Stimulated activated CD8-positive, alpha-beta memory T cell treated with anti-CD3 and anti-CD28 coated beads, Interleukin-4, amount 100 ng/mL, for 48 hours (primary cell): ENCODE measurements around the gene FASTKD3.

Experiments
- DNase-seq: peaks from one replicate; pipeline ENCODE4 v3.0.0-alpha.2; 2020

Gene FASTKD3

DNA sequence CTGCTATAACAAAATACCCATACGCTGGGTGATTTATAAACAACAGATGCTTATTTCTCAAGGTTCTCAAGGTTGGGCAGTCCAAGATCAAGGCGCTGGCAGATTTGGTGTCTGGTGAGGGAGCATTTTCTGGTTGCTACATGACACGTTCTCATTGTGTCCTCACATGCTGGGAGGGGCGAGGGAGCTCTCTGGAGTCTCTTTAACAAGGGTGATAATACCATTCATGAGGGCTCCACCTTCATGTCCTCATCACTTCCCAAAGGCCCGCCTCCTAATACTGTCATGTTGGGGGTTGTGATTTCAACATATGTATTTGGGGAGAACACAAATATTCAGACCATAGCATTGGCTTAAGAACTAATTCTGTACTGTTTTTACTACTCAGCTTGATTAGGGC is 22.5 kb downstream of the FASTKD3 start:
- no peak for DNase-seq

GRCh38 chr5:7845557-7845956 is 23.3 kb downstream of the FASTKD3 start:
- DNase-seq, result no peak

DNA sequence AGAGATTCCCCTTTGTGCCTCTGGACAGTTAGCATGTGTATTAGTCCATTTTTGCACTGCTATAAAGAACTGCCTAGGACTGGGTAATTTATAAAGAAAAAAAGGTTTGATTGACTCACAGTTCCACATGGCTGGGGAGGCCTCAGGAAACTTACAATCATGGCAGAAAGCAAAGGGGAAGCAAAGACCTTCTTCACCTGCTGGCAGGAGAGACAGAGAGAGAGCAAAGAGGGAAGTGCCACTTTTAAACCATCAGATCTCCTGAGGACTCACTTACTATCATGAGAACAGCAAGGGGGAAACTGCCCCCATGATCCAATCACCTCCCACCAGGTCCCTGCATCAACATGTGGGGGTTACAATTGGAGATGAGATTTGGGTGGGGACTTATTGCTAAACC is 23.9 kb downstream of the FASTKD3 start:
- DNase-seq, result no peak

GRCh38 chr5:7842531-7842930 is 26.3 kb downstream of the FASTKD3 start:
- no peak for DNase-seq

- DNase-seq, result no peak
Observed at GRCh38 chr5:7837403-7837802, 31.4 kb downstream of the FASTKD3 start.

DNA sequence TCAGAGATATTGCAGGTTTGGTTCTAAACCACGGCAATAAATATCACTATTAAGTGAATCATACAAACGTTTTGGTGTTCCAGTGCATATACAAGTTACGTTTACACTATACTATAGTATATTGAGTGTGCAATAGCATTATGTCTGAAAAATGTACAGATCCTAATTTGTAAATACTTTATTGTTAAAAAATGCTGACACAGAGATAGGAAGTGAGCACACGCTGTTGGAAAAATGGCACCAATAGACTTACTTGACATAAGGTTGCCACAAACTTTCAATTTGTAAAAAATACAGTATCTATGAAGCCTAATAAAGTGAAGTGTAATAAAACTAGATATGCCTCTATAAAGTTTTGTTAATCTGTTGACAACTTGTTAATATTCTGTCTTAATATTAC is 33.8 kb downstream of the FASTKD3 start:
- DNase-seq, result no peak

DNA sequence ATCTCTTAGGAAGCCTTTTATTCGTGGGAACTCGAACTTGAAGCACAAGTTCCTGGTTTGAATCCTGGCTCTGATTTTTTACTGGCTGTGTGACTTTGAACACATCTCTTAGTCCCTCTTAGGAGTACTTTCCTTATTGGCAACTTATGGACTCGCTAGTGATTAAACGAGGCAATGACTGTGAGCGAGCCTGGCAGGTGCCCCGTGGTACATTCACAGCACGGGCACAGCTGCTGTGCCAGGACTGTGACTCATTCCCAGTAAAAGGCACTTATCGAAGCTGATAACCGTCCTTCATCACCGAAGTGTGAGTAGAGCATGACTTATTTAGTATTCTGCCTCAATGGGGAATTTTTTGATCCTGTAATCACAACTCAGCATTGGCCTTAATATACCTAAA is 40.6 kb downstream of the FASTKD3 start:
- DNase-seq, result no peak

- DNase-seq, result no peak
Observed at GRCh38 chr5:7827610-7828009, 41.2 kb downstream of the FASTKD3 start.

DNA sequence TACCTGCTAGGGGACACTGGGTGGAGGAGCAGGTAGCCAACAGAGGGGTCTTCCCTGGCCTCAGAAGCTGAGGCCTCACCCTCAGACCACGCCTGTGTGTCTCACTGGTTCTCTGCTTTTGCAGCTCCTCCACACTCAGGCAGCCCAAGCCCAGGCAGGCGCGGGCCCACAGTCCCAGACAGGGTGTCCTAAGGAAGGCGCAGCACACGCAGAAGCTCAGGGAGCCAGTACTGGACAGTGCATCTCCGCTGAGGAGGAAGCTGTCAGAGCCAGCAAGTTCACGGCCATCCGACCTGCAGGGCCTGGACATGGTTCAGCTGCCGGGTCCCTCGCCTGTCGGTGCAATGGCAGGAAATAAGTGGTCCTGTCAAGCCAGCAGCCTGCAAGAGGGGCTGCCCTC is 43.2 kb downstream of the FASTKD3 start:
- DNase-seq, result no peak

DNA sequence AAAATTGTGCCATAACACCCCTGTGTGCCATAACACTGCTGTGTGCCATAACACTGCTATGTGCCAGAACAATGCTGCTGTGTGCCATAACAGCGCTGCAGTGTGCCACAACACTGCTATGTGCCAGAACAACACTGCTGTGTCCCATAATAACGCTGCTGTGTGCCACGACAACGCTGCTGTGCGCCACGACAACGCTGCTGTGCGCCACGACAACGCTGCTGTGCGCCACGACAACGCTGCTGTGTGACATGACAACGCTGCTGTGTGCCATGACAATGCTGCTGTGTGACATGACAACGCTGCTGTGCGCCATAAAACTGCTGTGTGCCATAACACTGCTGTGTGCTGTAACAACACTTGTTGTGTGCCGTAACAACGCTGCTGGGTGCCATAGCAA is 43.8 kb downstream of the FASTKD3 start:
- DNase-seq, result no peak

DNA sequence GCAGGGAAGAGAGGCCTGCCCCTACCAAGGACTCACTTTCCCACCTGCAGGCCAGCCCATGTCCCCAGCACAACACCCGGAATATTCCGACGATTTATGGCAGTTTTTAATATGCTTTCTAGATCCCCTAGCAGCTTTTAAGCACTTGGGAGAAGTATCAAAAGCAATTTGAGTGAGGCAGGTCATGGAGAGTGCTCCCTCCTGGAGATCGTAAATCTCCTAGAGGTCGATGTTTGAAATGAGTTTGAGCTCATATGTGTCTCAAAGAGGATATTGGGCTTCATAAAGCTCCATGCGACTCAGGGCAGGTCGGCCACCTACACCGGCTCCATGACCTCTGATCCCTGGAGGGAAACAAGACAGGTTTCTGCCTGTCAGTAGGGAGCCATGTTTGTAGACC is 45.2 kb downstream of the FASTKD3 start:
- DNase-seq, result no peak

DNA sequence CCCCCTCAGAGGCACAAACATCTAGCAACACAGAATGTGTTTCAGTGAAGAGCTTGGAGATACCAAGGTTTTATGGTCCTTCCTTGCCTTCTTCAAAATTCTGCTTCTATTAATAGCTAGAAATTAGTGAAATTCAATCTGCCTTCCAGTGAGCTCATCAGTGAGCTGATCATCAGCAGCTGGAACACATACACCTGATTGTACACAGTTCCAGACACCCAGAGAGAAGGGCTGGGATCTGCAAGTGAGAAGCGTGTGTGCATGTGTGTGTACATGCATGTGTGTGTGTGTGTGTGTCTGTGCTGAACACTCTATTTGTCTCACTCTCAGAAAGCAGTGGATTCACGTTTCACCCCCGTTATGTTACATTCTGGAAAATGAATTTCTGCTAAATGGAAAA is 46.4 kb downstream of the FASTKD3 start:
- no peak for DNase-seq

DNA sequence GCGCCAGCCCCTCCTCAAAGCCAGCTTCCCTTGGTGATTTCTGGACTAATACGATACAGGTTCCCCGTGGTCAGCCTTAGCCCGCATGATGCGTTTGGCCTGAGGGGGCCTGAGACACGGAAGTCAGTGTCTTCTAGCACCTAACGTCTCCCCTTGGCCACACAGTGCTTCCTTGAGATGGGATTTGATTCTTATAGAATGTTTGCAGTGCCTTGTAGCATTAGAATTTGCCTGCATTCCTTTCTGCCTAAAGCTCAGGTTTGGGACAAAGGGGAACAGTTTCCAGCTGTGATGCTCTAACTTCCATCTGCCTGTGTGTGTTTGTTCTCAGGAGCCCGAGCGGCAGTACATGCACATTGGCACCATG is 52.3 kb downstream of the FASTKD3 start:
- no peak for DNase-seq

GRCh38 chr5:7815892-7816534 is 52.8 kb downstream of the FASTKD3 start:
- peak; percentile 86 for DNase-seq

DNA sequence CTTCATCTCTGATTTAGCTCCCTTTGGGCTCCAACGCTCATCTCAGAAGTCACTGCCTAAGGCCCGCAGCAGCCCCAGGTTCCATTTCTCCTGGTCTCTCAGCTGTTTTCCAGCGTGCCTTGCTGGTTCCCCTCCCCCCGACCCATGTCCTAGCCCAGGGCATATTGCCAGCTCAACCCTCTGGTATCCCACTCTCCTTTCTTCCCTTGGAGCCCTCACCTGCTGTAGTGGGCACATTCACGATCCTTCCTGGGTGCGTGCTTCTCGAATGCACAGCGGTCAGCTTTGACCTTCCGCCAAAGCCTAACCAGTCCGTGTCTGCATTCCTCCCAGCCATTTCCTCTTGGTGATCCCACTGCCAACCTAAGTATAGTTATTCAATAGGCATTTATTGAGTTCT is 54.0 kb downstream of the FASTKD3 start:
- DNase-seq, result no peak

GRCh38 chr5:7813576-7813975 is 55.3 kb downstream of the FASTKD3 start:
- no peak for DNase-seq

GRCh38 chr5:7813007-7813406 is 55.8 kb downstream of the FASTKD3 start:
- no peak for DNase-seq

DNA sequence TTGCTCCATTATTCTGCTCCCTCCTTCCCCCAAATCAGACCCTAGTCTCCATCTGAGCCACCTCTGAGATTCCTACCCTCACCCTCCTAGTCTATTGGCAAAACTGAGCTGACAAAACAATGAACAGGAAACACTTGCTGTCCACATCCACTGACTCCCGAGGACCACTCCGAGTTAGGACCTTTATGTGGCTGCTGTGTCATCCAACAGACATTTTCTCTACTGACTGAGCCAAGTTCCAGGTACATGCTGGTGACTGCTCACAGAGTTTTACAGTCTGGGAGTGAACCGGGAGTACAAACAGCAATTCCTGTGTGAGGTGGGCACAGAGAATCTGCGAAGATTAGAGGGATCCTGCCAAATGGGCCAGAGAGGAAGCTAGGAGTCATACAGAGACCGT is 57.1 kb downstream of the FASTKD3 start:
- no peak for DNase-seq
